Neutrophil (primary cell): ENCODE results near the gene RHBG.
"Not testable (repeated sequence)": the region's sequence is repeated elsewhere in the genome, so short reads cannot be mapped to it uniquely, and the experiment has no call there.

Experiments used
- H3K27ac ChIP-seq: fragments of 200-600 bp; sonication (generic); 2 replicates; pipeline ENCODE4 v1.5.1; 2016; ENCODE audit warnings: mild to moderate bottlenecking, moderate library complexity
- H3K27me3 ChIP-seq: fragments of 200-600 bp; sonication (generic); 2 replicates; pipeline ENCODE4 v1.6.0; 2016; ENCODE audit warnings: mild to moderate bottlenecking
- H3K36me3 ChIP-seq: fragments of 200-600 bp; sonication (generic); 2 replicates; pipeline ENCODE4 v1.5.1; 2017
- H3K4me1 ChIP-seq, 2 experiments: fragments of 200-600 bp in 1 of 2; sonication (generic) in 1 of 2; 1 replicate in 1 of 2; 2 replicates in 1 of 2; pipeline versions ENCODE4 v1.5.1 to v1.6.1; 2013 to 2016; ENCODE audit warnings: low read depth in 1 of 2, low read length in 1 of 2, mild to moderate bottlenecking in 1 of 2, moderate library complexity in 1 of 2; ENCODE audit not compliant: control insufficient read depth in 1 of 2, insufficient read depth in 1 of 2
- H3K4me3 ChIP-seq, 2 experiments: fragments of 200-600 bp in 1 of 2; sonication (generic) in 1 of 2; 1 replicate in 1 of 2; 2 replicates in 1 of 2; pipeline ENCODE4 v1.5.1; 2013 to 2016; ENCODE audit warnings: low read depth in 1 of 2, low read length in 1 of 2, mild to moderate bottlenecking in 1 of 2, moderate library complexity in 1 of 2
- H3K9me3 ChIP-seq: fragments of 200-600 bp; sonication (generic); 2 replicates; pipeline ENCODE4 v1.5.1; 2016
- CTCF ChIP-seq: fragments of 200-600 bp; sonication (generic); IDR thresholded peaks from 2 replicates; pipeline ENCODE4 v1.5.1; 2016; ENCODE audit warnings: antibody characterized with exemption

The RHBG gene

GRCh38 chr1:156347331-156347730, 21.7 kb upstream of the RHBG start:
- Histone ChIP-seq H3K27me3 (peaks cover 46% of the 10 kb centered on the region), H3K36me3 (no peaks in the 10 kb centered on the region), H3K27ac (no peak overlapping the region), H3K9me3 (no peaks in the 10 kb centered on the region), H3K4me3 (no peak overlapping the region), H3K4me1 (no peaks in the 10 kb centered on the region)
- TF ChIP-seq CTCF: no peak

GRCh38 chr1:156352481-156352880, 16.5 kb upstream of the RHBG start:
- H3K4me1 ChIP-seq, H3K27ac ChIP-seq, H3K36me3 ChIP-seq, H3K9me3 ChIP-seq, H3K4me3 ChIP-seq: not testable (repeated sequence)
- peaks cover 58% of the 10 kb centered on the region for H3K27me3 ChIP-seq

- TF ChIP-seq CTCF: no peak
- H3K27me3 ChIP-seq: peaks cover 73% of the 10 kb centered on the region
- H3K4me1 ChIP-seq: peaks cover 0 to 6% of the 10 kb centered on the region in 2 experiments
- H3K36me3 ChIP-seq: no peaks in the 10 kb centered on the region
- H3K9me3 ChIP-seq: no peaks in the 10 kb centered on the region
- H3K4me3 ChIP-seq: no peak overlapping the region
- H3K27ac ChIP-seq: no peak overlapping the region
These were observed 12.6 kb upstream of the RHBG start for GRCh38 chr1:156356262-156356874.

GRCh38 chr1:156356875-156357534, 12.0 kb upstream of the RHBG start:
- peaks cover 67% of the 10 kb centered on the region for H3K27me3 ChIP-seq
- peaks cover 0 to 6% of the 10 kb centered on the region in 2 experiments for H3K4me1 ChIP-seq
- H3K9me3 ChIP-seq: no peaks in the 10 kb centered on the region
- H3K36me3 ChIP-seq: no peaks in the 10 kb centered on the region
- TF ChIP-seq CTCF: peak; percentile 64
- no peak overlapping the region for H3K27ac ChIP-seq
- H3K4me3 ChIP-seq: no peak overlapping the region

GRCh38 chr1:156357977-156358376, 11.0 kb upstream of the RHBG start:
- Histone ChIP-seq H3K27me3 (peaks cover 71% of the 10 kb centered on the region), H3K4me1 (peaks cover 0 to 6% of the 10 kb centered on the region in 2 experiments), H3K27ac (no peak overlapping the region), H3K4me3 (no peak overlapping the region), H3K9me3 (no peaks in the 10 kb centered on the region), H3K36me3 (no peaks in the 10 kb centered on the region)
- TF ChIP-seq CTCF: no peak

- no peaks in the 10 kb centered on the region for H3K9me3 ChIP-seq
- no peak for TF ChIP-seq CTCF
- H3K36me3 ChIP-seq: no peaks in the 10 kb centered on the region
- H3K4me1 ChIP-seq: peaks cover 0 to 6% of the 10 kb centered on the region in 2 experiments
- peaks cover 74% of the 10 kb centered on the region for H3K27me3 ChIP-seq
- H3K4me3 ChIP-seq: no peak overlapping the region
- H3K27ac ChIP-seq: no peak overlapping the region
These were observed 10.4 kb upstream of the RHBG start for GRCh38 chr1:156358641-156359040.
